Left hindlimb (tissue), 1 donor: ENCODE measurements around the gene CAMK2D.

Source experiments
- DNase-seq: peaks from one replicate; pipeline ENCODE4 v3.0.0-alpha.2; 2018

The CAMK2D gene

GRCh38 chr4:113636438-113636818, 125.1 kb downstream of the CAMK2D start:
- DNase-seq: no peak

- DNase-seq: no peak
Observed at GRCh38 chr4:113635739-113636437, 125.7 kb downstream of the CAMK2D start.

GRCh38 chr4:113634081-113634969, 127.2 kb downstream of the CAMK2D start:
- DNase-seq: no peak

DNA sequence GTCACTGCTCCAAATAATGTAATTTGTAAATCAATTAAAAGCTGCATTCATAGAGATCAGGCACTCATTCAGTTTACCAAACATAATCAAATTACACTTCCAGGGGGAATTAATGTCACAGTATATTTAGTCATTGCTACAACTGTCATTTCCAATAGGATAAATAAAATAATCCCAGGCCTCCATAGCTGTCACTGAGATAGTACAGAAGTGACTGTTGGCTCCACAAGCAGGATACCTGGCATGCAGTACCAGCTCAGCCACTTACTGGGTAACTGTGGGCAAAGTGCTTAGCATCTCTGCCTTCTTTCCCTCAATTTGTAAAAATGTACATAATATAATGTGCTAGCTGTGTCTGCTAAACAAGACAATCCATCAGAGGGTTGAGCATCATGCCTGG, 128.1 kb downstream of the CAMK2D start:
- no peak for DNase-seq

DNA sequence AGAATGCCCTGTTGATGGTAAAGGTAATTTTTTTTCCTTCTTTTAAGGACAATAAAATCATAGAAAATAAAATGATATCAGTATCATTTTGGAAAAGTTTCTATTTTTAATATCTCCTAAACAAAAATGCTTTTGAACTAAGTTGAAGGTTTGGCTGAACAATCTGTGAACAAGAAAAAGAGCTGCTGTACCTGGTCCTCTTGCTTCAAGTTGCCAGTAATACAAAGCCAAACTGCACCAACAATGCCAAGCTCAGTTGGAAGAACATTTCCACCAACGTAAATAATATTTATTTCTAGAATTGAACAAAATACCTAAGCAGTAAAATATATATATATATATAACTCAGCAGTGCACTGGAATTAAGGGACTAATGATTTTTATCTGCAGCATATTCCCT, 132.8 kb downstream of the CAMK2D start:
- no peak for DNase-seq

- DNase-seq: no peak
Observed at GRCh38 chr4:113627321-113627720, 134.2 kb downstream of the CAMK2D start.

DNA sequence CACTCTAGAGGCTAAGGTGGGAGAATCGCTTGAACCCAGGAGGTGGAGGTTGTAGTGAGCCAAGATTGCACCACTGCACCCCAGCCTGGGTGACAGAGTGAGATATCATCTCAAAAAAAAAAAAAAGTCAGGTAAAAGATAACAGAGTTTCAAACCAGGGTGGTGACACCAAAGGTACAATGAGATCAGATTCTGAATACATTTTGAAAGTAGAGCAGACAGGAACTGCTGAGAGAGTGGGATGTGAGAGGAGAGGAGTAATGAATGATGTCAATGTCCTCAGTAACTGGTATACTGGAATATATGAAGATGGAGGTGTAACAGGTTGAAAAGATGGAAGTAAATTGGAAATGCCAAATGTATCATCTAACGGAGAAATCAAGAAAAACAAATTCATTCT, 135.6 kb downstream of the CAMK2D start:
- no peak for DNase-seq

- DNase-seq: no peak
Observed at GRCh38 chr4:113623274-113623894, 138.2 kb downstream of the CAMK2D start.

DNA sequence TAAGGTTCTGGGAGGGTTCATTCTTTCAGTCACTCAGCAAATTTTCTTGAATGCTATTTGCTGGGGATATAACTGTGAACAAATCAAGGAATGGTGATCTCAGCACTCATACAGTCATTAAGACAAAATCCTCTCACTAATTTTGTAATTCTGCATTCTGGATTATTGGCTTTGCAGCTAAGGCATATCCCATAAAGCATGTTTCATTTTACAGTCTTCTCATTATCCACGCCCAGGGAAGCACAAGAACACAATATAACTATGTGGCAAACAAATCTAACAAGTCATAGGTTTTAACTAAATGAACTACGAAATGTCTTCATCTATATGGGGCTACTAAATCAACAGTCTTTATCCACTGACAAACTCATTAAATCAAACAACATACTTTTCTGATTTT, 139.9 kb downstream of the CAMK2D start:
- DNase-seq: no peak

DNA sequence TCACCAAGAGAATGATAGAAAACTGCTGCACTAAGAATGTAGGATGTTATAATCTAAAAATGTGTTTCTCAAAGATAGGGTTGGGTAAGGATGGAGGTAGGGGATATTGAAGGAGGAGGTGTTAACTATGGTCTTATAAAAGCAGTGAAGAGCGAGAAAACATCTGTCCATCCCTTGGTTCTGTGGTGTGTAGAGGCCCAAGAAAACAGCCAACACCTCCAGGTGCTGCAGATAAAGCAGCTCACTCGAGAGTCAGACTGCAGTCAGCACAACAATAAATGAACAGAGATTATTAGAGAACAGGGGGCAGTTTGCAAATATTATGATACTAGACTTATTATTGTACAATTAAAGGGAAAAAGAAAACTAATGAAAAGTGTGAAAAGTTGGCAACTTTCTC, 141.5 kb downstream of the CAMK2D start:
- no peak for DNase-seq

- no peak for DNase-seq
Observed at GRCh38 chr4:113619526-113619925, 142.0 kb downstream of the CAMK2D start.

DNA sequence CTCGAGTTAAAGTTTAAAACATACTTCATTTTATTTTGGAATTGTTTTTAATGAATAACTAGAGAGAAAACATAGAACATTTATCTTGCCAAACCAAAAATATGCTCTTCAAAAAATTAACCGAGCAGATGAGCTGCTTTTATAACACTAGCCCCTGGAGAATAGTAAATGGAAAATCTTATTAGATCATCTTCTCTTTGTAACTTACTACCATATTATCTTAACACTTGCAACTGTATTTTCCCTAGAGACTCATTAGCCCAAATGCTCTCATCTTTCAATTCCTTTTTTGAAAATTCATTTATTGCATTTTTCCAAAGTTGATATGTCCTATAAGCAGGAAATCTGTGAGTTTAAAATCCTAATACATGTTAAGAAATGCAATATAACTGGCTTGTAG, 143.3 kb downstream of the CAMK2D start:
- DNase-seq: no peak

DNA sequence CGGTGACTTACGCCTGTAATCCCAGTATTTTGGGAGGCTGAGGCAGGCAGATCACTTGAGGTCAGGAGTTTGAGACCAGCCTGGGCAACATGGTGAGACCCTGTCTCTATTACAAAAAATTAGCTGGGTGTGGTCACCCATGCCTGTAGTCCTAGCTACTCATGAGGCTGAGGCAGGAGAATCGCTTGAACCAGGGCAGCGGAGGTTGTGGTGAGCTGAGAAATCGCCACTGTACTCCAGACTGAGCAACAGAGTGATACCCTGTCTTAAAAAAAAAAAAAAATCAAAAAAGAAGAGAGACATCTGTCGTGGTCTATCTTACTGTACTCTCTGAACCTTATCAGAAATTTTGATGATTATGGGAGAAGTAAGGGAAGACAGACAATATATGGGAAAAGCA, 144.3 kb downstream of the CAMK2D start:
- no peak for DNase-seq

- DNase-seq: no peak
Observed at GRCh38 chr4:113616443-113616842, 145.1 kb downstream of the CAMK2D start.

- DNase-seq: no peak
Observed at GRCh38 chr4:113614414-113614813, 147.1 kb downstream of the CAMK2D start.

- no peak for DNase-seq
Observed at GRCh38 chr4:113613503-113613902, 148.0 kb downstream of the CAMK2D start.

- DNase-seq: no peak
Observed at GRCh38 chr4:113610537-113610936, 151.0 kb downstream of the CAMK2D start.

GRCh38 chr4:113607998-113608397, 153.5 kb downstream of the CAMK2D start:
- no peak for DNase-seq

GRCh38 chr4:113607147-113607720, 154.3 kb downstream of the CAMK2D start:
- no peak for DNase-seq

GRCh38 chr4:113604955-113605354, 156.6 kb downstream of the CAMK2D start:
- DNase-seq: no peak

- DNase-seq: no peak
Observed at GRCh38 chr4:113603911-113604310, 157.6 kb downstream of the CAMK2D start.

- no peak for DNase-seq
Observed at GRCh38 chr4:113602646-113603228, 158.8 kb downstream of the CAMK2D start.

GRCh38 chr4:113601636-113602035, 159.9 kb downstream of the CAMK2D start:
- DNase-seq: no peak
